ENCODE measurements around the gene ZSCAN18.

DNA sequence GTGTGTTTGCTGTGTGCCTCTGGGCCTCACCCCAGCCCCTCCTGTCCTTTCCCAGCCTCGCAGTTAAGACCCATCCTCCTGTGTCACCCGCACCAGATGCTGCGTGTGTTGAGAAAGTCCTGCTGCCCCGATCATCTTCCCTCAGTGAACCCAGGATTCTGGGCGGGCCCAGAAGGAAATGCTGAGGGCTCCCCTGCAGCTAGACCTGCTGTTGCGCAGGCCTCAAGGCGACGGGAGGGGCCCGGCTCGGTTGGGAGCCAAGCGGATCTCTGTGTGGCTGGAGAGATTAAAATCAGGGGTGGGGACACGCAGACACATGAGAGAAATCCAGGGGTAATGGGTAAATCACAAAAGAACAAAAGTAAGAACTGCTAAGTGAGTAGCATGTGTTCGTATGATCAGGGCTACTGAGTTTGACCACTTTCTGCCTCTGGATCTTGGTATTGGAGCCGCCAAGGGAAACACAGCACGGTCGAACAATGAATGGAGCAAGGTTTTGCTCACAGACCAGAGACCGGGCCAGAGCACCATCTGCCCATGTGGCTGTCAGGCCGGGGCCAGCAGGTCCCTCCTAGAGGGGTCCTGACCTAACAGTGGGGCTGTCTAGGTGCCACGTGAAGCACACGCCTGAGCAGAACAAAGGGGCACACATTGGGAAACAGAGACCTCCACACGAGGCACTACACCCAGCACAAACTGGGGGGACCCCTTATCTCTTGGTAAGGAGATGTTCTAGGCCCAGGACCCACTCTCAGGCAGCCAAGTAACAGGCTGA is 57.1 kb downstream of the ZSCAN18 start:
- no peak for TF ChIP-seq POLR2A (IDR thresholded peaks at IDR 0.05)
- TF ChIP-seq, protein P1, sequence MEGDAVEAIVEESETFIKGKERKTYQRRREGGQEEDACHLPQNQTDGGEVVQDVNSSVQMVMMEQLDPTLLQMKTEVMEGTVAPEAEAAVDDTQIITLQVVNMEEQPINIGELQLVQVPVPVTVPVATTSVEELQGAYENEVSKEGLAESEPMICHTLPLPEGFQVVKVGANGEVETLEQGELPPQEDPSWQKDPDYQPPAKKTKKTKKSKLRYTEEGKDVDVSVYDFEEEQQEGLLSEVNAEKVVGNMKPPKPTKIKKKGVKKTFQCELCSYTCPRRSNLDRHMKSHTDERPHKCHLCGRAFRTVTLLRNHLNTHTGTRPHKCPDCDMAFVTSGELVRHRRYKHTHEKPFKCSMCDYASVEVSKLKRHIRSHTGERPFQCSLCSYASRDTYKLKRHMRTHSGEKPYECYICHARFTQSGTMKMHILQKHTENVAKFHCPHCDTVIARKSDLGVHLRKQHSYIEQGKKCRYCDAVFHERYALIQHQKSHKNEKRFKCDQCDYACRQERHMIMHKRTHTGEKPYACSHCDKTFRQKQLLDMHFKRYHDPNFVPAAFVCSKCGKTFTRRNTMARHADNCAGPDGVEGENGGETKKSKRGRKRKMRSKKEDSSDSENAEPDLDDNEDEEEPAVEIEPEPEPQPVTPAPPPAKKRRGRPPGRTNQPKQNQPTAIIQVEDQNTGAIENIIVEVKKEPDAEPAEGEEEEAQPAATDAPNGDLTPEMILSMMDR (IDR thresholded peaks at IDR 0.05): no peak
